Glomerular visceral epithelial cell (primary cell): ENCODE data around the gene SERTAD2.

Source experiments
- DNase-seq: peaks from one replicate; pipeline ENCODE4 v3.0.0-alpha.2; 2016; ENCODE audit errors: extremely low spot score

Gene SERTAD2

DNA sequence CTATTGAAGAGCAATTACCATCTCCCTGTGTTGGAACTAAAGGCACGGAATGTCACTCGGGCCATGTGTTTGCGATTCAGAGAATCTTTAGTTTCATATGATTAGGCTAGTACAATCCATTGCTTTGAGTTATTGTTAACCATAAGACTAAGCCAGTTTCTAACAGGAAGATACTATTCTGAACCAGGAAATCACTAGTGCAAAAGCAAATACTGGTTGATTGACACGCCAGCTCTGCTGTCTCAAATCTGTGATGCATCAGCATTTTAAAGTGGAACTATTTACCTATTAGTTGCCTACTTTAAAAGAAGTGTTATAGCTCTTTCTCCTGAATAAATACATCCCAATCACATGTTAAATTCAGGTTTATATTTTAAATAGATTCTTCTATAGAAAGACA, 67.7 kb downstream of the SERTAD2 start:
- DNase-seq: no peak

- DNase-seq: no peak
These were observed 70.9 kb downstream of the SERTAD2 start for GRCh38 chr2:64582774-64583340.

GRCh38 chr2:64581777-64582539, 71.8 kb downstream of the SERTAD2 start:
- no peak for DNase-seq
